ENCODE measurements around the gene KIAA1614. TPM values are rescaled to one million over a fixed set of nuclear protein-coding genes. Genes with fewer than 3 reads are reported as not detected.

KIAA1614 gene
- total RNA-seq, 1 donor from 2014 or later: 8.2 TPM

- Mint-ChIP-seq H3K4me3 (ENCODE audit: unreplicated experiment) (no peak overlapping the region), H3K4me1 (ENCODE audit: low read depth) (peaks cover 14% of the 10 kb centered on the region), H3K27me3 (ENCODE audit: low read depth) (no peaks in the 10 kb centered on the region), H3K9me3 (ENCODE audit: low read depth) (no peaks in the 10 kb centered on the region), H3K36me3 (ENCODE audit: low read depth) (peaks cover 29% of the 10 kb centered on the region), H3K27ac (ENCODE audit: unreplicated experiment) (no peak overlapping the region)
- no peak for DNase-seq (ENCODE audit: low spot score)
- no peak for TF ChIP-seq CTCF (IDR thresholded peaks at IDR 0.05)
Measured at GRCh38 chr1:180994262-180994661, 81.6 kb downstream of the KIAA1614 start.

- H3K27ac Mint-ChIP-seq (ENCODE audit: unreplicated experiment): peak overlapping the region; percentile 49
- no peaks in the 10 kb centered on the region for H3K9me3 Mint-ChIP-seq (ENCODE audit: low read depth)
- H3K4me1 Mint-ChIP-seq (ENCODE audit: low read depth): peaks cover 19% of the 10 kb centered on the region
- no peaks in the 10 kb centered on the region for H3K27me3 Mint-ChIP-seq (ENCODE audit: low read depth)
- DNase-seq (ENCODE audit: low spot score): no peak
- no peak overlapping the region for H3K4me3 Mint-ChIP-seq (ENCODE audit: unreplicated experiment)
- no peak for TF ChIP-seq CTCF (IDR thresholded peaks at IDR 0.05)
- H3K36me3 Mint-ChIP-seq (ENCODE audit: low read depth): peaks cover 21% of the 10 kb centered on the region
Measured at GRCh38 chr1:180997843-180998504, 85.3 kb downstream of the KIAA1614 start.

Other genes with a start within 250 kb of the KIAA1614 start
- 18.7 to 19.2 TPM (median 19.1 TPM) in 3 replicates for gene STX6, start 110.0 kb downstream of the KIAA1614 start, total RNA-seq
- gene MR1, start 121.1 kb downstream of the KIAA1614 start, total RNA-seq: 2.7 to 3.9 TPM (median 3.8 TPM) in 3 replicates
- gene IER5, start 175.8 kb downstream of the KIAA1614 start, total RNA-seq: 15.6 to 23.6 TPM (median 16.6 TPM) in 3 replicates